Stimulated activated CD4-positive, alpha-beta T cell treated with anti-CD3 and anti-CD28 coated beads, TNF-alpha, amount 100 ng/mL, for 1 hour (primary cell): ENCODE results near the gene MDFI.

Experiments used
- DNase-seq, 3 donors: peaks; one replicate each; pipeline ENCODE4 v3.0.0-alpha.2; 2020; ENCODE audit warnings: low read depth in 3 of 3, low spot score in 1 of 3

The MDFI gene

DNA sequence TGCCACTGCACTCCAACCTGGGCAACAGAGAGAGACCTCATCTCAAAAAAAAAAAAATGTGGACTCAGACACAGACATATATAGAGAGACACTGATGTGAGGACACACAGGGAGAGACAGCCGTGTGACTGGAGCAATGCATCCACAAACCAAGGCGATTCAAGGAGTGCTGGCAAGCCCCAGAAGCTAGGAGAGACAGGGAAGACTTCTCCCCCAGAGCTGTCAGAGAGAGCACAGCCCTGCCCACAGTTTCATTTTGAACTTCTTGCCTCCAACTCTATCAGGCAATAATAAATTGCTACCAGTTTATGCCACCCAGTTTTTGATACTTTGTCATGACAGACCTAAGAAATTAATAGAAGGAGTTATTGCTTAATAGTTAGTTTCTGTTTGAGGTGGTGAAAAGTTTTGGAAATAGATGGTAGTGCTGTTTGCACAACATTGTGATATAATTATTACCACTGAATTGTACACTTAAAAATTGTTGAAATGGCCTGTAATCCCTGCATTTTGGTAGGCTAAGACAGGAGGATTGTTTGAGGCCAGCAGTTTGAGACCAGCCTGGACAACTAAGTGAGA, 5.1 kb upstream of the MDFI start:
- DNase-seq: no peak

- DNase-seq: no peak
Measured at GRCh38 chr6:41634657-41635056, 3.6 kb upstream of the MDFI start.

DNA sequence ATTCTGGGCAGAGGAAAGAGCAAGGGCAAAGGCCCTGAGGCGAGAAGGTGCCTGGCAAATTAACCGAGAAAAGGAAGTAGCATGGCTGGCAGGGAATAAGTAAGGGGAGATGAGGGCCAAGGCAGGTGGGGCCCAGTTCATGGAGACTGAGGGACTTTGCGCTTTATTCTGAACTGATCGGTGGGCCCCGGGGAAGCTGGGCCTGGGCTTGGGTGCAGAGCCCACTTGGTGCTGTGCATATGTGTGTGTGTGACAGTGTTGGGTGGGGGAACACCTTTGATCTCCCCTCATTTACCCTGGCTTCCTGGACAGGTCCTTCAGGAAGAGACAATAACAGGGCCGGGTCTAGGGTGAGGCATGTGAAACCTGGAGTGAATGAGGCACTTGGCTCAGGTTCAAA, 2.9 kb upstream of the MDFI start:
- no peak for DNase-seq

GRCh38 chr6:41636833-41637193, 1.5 kb upstream of the MDFI start:
- DNase-seq: no peak

- DNase-seq: no peak
Measured at GRCh38 chr6:41637194-41638001, 870 bp upstream of the MDFI start.

DNA sequence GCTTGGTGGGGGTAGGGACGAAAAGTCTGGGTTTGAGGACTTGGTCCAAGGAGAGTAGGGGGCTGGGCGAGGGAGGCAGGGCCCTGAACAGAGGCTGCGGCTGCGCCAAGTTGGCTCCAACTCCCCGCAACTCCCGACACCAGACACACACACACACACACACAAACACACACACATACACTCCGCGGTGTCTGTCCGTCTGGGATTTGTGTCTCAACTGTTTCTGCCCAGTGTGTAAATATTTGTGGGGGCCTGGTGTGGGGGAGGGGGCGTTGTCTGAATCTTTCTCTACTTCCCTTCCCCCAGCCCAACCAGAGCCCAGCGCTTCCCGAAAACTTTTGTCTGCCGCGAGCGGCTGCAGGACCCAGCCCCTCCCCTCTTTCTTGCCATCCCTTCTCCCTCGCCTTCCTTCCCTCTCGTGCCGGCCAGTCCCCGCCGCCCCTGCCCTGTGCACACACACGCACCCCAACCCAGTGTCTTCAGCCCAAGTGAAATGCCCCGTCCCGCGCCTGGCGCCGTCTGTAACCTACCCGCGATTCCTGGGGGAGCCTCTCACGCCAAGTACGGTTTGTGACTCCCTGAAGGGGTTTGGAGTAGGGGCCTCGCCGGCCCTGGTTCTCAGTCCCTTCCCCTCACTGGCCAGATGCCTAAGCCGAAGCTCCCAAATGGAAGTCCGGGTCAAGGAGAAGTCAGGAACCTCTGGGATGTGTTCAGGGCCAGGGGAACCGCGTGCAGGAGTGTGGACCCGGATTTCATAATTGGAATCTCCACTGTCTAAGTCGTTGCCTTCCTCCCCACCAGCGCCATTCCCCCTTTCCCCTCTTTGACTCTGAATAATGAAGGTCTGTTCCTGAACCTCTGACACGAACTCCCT, 904 bp downstream of the MDFI start:
- DNase-seq: no peak

- DNase-seq: no peak
Measured at GRCh38 chr6:41639809-41640371, 1.6 kb downstream of the MDFI start.

GRCh38 chr6:41640426-41640825, 2.2 kb downstream of the MDFI start:
- no peak for DNase-seq

GRCh38 chr6:41641352-41641925, 3.2 kb downstream of the MDFI start:
- DNase-seq: no peak

GRCh38 chr6:41642090-41642959, 4.1 kb downstream of the MDFI start:
- no peak for DNase-seq

DNA sequence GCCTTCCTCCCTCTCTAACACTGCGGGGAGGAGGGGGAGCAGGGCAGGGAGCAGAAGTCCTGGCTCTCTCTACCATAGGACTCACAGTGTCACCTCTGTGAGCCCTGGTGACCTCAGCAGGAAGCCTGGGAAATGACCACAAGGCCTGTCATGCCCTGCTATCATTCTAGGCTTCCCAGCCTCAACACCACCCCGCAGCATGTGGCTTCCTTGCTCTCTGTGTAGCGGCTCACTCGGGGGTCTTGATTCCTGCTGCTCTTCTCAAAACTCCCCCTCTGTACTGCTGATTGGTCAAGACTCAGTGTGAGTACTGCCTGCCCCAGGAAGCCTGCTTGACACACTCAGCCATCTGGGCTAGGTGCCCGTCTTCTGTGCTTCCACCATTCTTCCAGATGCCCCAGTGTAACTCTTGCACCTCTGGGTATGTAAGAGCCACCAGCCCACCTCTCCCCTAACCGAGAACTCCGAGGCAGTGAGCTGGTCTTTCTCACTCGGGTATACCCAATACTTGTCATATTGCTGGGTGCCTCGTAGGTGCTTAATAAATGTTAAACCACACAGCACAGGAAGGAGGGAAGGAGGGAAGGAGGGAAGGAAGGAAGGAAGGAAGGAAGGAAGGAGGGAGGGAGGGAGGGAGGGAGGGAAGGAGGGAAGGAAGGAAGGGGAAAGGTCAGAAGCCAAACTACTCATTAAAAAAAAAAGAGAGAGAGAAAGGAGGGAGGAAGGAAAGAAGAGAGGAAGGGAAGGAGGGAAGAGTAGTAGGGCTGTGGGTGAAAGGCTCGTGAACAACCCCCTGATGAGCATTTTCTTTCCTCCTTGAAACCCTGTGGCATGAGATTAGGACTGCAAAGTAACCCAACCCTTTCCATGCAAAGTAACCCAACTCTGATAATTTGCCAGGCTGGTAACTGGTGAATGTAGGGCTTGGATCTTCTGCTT, 5.0 kb downstream of the MDFI start:
- no peak for DNase-seq

DNA sequence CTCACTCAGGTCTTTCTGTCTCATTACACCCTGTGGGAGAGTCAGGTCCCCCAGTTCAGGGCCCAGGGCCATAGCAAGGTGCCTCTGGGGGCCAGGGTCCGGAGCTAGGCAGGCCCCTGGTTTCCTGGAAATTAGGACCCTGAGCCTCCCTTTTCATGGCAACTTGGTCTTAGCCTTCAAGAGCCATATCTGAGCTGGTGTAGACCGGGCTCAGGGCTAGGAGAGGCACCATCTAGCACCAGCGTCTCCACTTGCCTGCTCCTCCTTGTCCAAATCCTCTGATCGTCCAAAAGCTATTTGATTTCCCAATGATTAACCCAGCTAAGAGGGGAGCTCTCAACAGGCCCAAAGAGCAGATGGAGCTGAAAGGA, 5.6 kb downstream of the MDFI start:
- DNase-seq: no peak

DNA sequence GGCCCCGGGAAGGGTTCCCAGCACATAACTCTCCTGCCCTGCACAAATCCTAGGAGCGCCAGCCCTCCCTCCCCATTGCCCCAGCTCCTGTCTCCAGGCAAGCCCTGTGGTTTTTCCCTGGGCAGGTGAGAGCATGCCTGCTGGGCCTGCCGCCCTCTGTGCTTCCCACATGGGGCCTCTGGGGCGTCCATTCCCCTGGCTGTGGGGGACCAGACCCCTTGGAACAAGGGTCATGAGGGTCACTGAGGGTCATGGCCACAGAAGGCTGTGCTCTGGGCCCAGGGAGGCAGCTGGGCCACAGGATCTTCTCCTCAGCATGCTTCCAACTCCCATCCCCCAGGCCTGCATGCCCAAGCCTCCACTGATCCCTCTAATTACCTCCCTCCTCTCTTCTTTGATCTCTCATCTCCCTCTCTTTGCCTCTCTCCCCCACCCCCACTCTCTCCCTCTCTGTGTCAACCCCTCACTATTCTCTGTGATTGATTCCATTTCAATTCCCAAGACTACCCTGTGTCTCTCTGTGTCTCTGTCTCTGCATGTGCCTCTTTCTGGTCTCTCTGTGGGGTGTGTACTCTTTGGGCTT, 6.1 kb downstream of the MDFI start:
- DNase-seq: no peak

- DNase-seq: no peak
Measured at GRCh38 chr6:41645007-41645618, 6.8 kb downstream of the MDFI start.

DNA sequence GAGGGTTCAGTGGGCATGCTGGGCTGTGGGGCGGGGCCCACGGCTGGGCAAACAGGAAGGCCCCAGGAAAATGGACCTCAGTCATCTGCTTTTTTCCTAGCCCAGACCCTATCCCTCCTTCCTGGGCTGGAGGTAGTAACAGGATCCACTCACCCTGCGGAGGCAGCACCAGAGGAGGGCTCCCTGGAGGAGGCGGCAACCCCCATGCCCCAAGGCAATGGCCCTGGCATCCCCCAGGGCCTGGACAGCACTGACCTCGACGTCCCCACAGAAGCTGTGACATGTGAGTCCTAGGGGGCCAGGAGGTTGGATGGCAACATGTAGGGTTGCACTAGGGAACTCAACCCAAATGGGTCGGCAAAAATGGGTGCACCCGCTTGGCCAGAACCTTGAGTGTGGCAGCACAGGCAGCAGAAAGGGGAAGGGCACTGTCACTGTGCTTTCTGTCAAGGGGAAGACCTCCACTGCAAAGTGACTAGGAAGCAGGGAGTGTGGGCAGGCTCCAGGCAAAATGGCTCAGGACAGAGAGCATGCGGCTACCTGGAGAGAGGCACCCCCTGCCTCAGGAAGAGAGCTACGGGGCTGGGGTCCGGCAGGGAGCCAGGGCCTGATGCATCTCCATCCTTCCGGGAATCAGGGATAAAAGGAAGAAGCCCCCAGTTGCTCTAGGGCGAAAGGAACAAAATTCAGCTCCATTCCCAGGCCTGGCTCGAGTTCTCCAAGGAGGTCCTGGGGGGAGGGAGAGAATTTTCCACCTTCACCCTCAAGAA, 7.9 kb downstream of the MDFI start:
- no peak for DNase-seq

DNA sequence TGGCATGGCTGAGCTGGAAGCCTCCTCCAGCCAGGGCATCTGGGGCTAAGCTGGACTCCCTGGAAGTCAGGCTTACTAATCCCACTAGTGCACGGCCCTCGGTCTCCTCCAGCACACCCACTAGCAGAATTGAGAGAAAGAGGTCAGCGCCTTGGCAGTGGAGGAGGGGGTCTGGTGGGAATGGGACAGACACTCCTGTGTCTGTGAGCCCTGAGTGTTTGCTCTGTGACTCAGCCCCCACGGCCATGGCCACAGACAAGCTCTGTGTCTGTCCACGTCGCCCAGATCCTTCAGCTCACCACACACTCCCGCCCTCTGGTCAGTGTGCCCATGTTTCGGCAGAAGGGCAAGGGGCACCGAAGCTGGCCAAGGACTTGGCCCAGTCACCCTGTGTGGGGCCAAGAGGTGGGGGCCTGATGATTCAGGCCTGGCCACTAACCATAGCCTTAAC, 8.8 kb downstream of the MDFI start:
- no peak for DNase-seq

GRCh38 chr6:41648070-41648585, 9.9 kb downstream of the MDFI start:
- DNase-seq: no peak

DNA sequence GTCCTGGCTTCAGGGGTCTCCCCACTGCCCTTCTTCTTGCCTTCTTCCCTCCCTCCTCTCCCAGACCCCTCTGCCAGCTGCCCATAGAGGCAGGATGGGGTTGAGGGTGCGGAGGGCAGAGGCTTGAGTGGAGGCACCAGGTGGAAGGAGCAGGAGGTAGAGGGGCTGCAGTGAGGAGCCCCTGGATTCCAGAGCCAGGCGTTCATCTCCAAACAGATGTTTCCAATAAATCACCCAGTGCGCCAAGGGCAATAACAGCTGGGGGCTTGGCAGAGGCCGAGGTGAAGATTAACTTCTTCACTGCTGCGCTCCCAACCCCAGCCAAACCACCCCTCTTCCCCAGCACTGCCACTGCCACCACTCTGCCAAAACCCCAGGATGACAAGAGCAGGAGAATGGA, 10.7 kb downstream of the MDFI start:
- no peak for DNase-seq
